Activated CD4-positive, alpha-beta T cell treated with anti-CD3 and anti-CD28 coated beads, Interleukin-10, Interleukin-2, amounts not matched to agents 100 ng/mL and 50 ng/mL, durations not matched to agents 16 hours and 8 hours (primary cell): Measurements from ENCODE around the gene INAFM2.

Experiments used
- DNase-seq: peaks from one replicate; pipeline ENCODE4 v3.0.0-alpha.2; 2020

Gene INAFM2

DNA sequence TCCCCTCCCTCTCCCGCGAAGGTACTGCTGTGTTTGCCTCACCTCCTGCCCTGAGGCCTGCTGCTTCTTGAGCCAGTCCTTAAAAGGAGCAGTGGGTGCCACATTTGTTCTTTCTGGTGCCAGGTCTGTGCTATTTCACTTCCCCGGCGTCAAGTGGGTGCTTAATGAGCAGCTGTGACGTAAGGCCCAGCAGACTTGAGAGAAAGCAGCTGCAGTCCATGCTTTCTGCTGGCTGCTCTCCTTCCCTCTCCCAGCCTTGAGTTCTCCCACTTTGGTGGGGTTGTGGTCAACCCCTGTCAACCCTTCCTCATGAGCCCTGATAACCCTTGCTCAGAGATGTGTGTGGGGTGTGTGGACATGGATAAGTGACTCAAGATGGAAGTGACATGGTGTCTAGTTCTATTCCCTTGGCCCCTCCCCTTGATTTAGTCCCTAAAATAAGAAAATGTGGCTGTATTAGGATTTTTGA, 6.9 kb downstream of the INAFM2 start:
- DNase-seq, result no peak

DNA sequence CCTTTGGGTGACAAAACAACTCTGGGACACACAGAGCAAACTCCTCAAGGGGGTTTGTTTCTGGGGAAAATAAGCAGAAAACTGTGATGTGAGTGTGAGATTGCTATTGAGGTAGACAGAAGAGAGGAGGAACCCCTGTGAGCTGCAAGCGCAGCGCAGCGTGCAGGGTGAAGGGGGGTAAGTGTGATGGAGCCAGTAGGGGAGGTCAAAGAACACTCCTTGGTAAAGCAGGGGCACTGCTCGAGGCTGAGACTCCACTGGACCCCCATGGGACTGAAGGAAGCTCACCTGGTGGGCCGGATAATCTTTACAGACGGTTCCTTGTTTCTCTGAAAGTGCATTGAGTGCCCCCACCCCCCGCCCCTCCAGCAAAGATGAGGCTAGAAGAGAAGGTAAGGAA, 7.5 kb downstream of the INAFM2 start:
- DNase-seq, result no peak

DNA sequence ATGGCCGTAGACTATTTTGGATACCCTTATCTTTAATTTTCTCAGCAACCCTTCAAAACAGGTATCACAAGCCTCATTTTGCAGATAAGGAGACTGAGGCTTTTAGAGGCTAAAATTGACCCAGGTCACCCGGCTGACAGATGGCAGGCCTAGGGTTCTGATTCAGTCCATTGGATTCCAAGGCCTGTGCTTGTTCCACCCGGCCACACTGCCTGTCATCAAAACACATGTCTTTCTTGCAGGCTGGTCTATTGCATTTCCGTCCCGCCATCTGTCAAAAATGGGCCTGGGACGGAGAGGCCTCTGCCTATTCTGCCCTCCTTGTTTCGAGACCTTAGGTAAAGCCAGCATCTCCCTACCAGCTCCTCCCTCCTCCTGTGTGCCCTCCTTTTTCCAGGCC, 8.1 kb downstream of the INAFM2 start:
- no peak for DNase-seq

DNA sequence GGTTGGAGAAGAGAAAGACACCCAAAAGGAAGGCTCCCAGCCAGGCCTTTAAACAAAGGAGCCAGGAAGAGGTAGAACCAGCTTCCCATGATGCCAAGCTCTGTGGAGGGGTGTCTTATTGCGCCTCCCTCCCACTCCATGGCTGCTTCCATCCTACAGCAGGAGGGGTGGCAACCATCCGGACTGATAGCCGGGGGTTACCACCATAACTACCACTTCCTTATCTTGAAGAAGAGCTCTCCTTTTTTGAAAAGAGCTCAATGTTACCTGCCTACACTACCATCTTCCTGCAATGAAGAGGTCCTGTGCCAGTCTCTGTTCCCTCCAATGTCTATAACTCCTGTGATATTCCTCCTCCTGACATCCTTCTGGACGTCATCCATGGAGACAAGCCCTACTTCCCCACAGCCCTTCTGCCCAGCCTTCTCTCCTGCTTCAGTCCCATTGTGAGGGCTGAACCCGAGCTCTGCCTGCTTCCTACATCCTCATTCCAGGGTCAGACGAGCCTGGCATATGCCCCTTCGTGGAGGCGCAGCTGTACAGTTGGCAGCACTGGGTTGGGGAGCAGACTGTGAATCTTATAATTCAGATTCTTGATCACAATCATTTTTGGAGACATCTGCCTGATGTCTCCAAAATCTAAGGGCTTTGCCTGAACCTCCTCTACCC, 8.8 kb downstream of the INAFM2 start:
- DNase-seq, result no peak

DNA sequence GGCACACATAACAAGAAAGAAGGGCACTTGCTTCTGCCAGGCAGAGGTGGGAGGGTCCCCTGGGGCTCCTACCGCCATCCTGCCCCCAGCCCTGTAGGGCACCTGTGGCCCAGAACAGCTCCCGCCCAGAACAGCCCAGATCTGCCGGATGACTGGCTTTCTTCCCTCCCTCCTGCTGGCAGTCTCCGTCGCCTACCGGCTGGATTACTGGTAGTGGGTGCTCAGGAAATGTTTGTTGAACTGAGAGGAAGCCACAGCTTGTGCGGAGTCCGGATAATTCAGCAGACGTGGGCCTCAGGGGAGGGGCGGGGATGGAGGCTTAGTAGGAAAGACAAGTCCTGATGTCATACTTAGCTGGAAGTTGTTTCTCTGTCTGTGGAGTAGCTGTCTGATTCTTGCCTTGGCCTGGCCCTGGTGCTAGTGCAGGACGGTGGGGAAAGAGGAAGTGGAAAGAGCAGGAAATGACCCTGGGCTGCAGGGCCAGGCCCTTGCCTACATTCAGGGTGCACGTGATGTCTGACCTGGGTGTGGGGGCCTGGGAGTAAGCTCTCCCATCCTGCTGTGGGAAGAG, 10.5 kb downstream of the INAFM2 start:
- no peak for DNase-seq

DNA sequence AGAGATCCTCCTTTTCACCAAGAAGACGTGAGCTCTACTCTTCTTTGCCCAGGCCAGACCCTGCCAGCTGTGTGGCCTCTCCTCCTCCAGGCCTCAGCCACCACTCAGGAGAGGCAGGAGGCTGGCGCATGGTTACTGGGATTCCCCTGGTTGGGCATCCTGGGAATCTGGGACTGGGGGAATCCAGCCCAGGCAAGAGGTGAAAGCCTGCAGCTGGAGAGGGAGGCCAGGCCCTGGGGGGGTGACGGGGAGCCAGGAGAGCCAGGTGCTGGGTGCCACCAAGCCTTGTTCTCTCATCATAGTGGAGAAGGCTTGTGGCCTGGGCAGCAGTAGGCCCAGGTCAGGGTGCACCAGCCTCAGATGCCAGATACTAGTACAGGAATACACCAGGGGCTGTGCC, 11.0 kb downstream of the INAFM2 start:
- no peak for DNase-seq

DNA sequence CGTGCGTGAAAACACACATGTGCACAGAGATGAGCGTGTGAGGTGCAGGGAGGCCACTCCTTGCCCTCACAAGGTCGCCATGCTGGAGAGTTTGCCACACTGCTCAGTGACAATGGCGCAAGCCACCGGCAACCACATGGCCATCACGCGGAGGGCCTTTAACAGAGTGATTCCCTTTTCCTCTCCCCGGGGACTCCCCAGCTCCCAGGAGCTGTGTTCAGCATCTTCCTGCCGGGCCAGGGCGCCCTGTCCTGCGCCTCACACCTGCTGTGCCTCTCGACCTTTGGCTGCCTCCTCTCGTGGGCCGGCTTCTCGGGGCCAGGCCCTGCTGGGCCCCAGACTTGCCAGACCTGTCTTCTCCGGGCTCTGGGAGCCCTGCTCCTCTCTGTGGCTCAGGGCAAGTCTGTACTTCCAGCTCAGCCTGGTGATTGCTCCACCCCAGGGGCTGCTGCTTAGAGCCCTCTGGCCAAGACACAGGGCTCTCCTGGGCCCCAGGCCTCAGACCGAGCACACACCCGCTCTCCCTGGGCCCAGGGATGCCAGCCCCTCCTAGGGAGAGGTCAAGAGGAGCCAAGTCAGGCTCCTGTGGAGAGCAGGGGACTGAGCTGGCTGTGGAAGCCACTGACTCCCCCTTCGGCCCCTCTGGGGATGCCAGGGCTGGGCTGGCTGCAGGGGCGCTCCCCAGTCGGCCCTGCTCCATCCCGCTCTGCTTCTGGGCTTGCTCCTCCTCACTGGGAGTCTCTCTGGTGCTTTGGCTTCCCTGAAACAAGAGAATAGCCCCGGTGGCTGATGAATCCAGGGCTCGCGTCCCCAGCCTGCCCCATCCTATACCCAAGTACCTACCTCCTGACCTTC, 11.7 kb downstream of the INAFM2 start:
- no peak for DNase-seq

DNA sequence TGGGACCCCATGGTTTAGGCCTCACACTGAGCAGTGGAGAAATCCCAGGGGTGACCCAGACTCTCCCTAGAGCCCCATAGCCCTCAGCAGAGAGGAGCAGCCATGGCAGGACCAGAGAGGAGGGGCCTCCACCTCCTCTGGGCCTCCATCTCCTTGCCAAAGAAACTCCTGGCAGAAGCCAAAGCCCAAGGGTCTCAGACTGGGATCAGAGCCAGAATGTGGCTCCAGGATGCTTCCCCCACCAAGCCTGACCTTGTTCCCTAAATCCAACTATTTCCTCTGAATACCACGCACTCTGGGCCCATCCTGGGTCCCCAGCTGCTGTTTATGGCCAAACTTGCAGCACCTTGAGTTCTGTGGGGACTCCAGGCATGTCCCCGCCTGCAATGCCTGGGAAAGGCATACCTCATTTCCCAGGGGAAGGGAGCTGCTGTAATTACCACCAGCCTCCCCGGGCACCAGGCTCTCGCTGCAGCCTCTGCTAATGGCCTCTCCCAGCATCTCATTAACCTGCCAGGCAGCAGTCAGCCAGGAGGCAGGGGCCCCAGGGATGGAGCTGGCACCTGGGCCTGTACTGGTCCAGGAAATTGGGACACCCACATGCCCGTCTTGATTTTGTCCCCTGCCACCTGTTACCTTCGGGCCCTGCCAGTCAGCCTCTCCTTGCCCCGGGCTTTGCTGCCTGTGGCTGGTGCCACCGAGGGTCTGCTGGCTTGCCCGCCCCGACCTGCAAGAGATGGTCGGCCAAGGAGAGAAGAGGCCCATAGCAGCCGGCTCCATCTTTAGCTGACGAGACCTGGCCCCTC, 12.6 kb downstream of the INAFM2 start:
- DNase-seq, result no peak

DNA sequence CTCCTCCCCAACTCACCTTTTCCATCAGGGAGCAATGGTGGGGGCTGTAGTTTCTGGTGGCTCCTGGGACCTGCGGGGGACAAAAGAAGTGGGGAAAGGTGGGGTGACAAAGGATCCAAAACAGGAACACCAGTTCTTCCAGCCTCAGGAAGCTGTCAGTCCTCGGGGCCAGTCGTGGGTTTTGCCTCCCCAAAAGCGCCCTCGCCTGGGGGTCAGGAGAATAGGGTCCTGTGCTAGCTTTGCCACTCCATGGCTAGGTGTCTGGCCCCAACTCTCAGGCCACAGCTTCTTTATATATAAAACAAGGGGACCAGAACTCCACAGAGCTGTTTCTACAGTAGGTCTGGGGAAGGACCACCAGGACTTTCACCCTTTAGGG, 13.2 kb downstream of the INAFM2 start:
- DNase-seq, result no peak

DNA sequence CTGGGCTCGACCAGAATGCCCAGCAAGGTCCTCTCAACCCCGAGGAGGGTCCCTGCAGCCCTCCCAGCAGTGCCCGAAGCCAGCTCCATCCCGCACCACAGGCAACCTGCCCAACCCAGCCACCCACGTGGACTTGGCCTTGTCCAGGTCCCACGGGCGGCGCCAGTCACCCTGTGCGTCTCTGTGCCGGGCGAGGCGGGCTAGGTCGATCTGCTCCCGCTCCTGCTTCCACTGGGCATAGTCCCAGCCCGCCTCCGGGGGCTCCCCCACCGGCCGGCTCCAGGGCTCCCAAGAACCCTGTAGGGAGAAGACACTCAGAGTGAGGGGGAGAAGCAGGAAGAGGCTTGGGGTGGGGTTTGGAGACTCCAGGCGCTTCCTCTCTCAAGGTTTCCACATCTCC, 14.1 kb downstream of the INAFM2 start:
- DNase-seq, result no peak

DNA sequence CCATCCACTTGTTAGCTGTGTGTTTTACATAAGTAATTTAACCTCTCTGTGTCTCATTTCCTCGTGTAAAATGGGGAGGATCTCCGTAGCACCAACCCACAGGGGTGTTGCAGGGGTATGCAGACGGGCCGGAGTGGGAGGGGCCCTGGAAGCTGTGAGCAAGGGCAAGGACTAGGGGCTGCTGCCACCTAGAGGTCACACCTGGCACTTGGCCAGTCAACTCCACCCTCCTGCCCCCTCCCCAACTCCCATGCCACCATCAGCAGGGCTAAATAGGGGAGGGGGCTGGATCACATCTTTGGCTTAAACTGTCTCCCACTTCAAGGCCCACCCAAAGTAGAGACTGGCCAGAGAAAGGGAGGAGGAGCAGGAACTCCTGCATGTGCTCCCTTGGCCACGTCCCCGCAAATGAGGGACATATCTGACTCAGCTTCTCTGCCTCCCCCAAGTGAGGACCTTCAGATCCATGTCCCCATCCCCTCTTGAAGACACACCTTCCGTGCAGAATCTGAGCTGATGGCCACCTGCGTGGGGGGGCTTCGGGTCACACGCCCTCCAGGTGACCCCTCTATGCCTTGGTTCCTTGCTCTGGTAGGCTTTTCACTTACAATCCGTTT, 14.7 kb downstream of the INAFM2 start:
- DNase-seq, result peak; percentile 84

DNA sequence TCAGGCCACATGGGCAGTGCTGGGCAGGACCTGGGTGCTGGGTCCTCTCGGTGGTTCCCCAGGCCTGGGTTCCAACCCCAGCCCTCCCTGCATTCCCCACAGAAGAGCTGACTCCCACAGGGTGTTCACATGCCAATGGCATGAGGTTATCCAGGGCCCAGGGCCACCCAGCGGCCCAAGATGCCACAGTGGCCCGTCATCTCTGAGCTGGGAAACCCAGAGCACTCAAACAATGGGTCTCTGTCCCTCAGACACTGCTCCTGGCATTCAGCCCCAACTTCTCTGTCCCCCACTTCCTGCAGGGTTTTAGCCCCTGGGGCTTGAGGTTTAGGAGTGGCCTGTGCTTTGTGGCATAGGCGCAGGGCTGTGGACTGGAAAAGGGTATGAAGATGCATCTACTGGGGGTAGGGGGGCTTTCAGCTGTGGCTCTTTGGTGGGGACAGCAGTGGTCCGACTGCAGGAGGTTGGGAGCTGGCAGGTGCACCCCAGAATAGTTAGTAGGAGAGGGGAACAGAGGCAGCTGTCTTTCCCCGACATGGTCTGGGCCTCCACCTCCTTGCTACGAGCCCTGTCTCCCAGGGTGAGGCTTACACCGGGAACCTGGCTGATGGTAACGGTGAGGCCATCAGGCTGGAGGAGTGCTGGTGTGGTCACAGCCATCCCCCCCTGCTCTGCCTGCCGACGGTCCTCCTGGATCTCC, 15.6 kb downstream of the INAFM2 start:
- DNase-seq, result no peak

DNA sequence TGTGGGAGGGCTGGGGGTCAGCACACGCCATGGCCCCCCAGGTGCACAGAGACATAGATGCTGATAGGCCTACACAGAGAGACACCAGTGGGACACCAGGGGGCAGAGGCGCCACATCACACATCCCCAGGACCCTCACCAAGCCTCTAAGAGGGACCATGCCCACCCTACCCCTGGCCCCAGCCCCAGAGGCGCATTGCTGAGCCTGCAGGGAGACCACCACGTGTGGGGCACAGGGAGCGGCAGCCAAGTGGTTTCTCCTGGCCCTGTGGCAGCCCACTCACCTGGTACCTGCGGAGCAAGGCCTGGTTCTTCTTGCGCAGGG, 16.1 kb downstream of the INAFM2 start:
- DNase-seq, result no peak

DNA sequence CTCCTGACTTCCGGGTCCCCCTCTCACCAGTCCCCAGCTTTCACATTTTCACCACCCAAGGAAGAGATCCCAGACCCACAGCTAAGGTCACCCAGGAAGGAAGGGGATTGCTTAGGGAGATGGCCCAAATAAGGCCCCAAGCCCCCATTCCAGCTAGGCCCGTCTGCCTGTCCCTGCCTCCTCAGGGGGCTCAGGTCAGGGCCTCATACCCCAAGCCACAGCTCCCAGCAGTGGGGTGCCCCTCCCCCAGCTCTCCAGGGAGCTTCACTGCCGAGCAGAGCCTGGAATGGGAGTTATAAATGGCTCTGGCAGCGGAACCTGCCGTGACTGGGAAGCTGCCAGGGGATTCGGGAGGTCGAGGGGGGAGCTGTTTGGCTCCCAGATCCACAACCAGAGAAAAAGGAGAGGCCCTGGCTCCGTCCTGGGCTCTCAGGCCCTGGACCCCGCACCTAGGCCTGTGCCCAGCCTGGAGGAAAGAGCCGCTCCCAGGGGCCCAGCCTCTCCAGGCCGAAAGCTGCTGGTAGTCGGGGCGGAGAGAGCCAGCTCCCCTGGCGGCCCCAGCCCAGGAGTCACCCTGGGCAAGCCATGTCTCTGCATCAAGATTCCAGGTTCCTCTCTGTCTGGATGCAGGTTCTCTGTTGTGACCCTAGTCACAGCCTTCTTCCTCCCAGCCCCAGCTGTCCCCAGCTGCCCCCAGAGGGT, 16.7 kb downstream of the INAFM2 start:
- no peak for DNase-seq

DNA sequence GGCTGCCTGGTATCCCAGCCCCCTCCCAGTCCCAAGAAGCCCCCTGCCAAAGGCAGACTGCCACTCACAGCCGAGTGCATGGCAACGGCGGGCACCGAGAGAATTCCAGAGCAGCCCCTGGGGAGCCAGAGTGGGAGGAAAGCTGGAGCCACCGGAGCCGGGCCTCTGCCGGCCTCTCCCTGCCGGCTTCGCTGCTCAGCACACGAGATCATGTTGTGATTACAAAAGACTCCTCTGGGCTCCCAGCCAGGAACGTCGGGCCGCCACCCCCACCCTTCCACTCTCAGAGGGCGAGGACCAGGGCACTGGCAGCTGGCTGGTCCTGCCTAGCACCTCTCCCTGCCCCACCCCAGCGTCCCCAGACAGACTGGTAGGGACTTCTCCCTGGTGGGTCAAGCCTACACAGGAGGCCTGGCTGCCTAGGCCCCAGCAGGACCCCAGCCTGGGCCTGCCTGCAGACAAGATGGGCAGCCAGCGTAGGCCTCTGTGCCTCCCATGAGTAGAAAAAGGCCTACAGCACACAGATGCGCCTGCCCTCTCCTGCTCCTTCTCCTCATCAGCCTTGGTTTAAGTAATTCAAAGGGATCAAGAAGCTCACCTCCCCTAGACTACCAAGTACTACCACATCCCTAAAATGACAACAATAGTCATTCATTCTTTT, 17.4 kb downstream of the INAFM2 start, which contains the start of gene CCDC9B:
TSS of gene CCDC9B (minus strand) at position 200 of the 661 bp plus-strand sequence. CDS start at position 80, 120 bp downstream.
- DNase-seq, result no peak

DNA sequence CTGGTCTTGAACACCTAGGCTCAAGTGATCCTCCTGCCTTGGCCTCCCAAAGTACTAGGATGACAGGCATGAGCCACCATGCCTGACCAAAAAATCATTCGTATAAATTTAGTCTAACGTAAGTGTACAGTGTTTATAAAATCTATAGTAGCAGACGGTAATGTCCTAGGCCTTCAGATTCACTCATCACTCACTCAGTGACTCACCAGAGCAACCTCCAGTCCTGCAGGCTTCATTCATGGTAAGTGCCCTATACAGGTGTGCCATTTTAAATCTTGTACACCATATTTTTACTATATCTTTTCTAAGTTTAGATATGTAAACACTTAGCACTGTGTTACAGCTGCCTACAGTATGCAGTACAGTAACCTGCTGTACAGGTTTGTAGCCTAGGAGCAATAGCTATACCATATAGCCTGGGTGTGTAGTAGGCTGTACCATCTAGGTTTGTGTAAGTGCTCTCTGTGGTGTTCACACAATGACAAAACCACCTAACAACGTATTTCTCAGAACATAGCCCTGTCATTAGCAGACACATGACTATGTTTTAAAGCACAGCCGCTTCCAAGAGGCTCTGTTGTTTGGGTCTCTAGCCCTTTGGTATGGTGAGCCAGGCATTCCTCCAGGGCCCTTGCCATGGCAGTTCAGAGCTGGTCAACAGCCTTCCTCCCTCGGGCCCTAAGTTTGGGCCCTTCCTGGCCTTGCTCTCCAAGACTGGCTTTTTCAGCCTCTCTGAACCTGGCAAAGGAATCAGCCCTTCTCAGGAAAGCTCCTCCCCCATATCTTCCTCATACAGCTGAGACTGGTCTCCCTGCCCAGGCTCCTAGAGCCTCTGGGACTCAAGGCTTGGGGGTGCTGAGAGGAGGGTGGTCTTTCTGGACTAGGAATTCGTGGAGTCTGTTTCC, 19.2 kb downstream of the INAFM2 start:
- DNase-seq, result no peak

DNA sequence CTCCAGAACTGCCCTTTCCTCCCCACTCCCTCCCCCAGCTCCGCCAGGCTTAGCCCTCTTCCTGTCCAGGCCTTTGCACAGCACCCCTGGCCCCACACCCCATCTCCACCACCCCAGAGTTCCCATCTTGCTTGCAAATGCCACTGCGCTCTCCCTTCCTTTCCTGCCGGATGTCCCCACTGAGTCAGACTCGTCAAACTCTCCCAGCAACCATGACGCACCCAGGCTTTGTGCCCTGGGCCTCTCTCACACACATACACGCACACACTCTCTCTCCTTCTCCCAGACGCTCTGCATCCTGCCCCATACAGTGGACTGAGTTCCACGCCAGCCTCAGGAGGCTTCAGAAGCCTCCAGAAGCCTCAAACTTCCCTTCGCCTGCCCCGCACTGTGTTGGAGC, 20.0 kb downstream of the INAFM2 start:
- no peak for DNase-seq

DNA sequence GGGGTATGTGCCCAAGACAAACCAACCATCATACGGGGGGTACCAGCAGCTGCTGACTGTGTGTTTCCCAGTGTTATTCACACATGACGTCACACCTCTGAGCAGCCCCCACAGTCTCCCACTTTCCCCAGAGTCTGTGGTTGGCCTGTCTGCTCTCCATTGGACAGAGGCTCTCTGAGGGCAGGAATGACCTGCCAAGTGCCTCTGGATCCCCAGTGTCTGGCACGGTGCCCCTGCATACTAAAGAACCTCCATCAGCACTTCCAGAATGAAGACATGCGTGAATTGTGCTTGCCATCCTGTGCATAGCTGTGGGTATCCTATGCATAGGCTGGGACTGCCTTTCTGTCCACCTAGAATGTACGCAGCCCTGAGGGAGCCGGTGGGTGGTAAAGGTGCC, 20.7 kb downstream of the INAFM2 start:
- no peak for DNase-seq

DNA sequence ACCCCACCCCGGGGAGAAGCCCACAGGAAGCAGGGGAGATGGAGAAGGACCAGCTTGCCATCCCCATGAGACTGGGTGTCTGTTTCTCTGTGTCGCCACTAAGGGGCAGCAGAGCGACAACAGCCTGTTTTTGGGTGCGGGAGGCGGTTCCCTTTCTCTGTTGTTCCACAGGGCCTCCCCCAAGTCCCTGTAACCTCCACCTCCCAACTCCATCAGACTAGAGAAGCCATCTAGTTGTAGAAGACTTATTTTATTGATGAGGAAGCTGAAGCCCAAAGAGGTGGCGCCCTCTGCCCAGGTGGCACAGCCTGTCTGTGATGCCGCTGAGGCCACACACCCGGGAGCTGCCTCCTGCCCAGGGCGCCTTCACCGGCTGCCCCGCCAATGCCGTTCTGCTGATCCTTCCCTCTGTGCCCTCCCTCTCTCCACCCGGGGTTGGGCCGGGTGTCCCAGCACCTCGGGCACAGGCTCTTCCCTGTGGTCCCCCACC, 21.2 kb downstream of the INAFM2 start:
- peak; percentile 79 for DNase-seq
